Mesendoderm (in vitro differentiated cells): Measurements from ENCODE around the gene THBD.

Source experiments
- DNase-seq: peaks from one replicate; pipeline ENCODE4 v3.0.0; 2013
- H2AK5ac ChIP-seq: 2 replicates; pipeline ENCODE4 v1.6.1; 2013; ENCODE audit warnings: low read length, inconsistent platforms
- H2BK120ac ChIP-seq: 2 replicates; pipeline ENCODE4 v1.6.1; 2013; ENCODE audit warnings: low read depth, mild to moderate bottlenecking, low read length, moderate library complexity, mixed read lengths
- H2BK15ac ChIP-seq: replicated peaks from 2 replicates; pipeline ENCODE4 v1.6.1; 2013; ENCODE audit warnings: low read depth, mild to moderate bottlenecking, moderate library complexity
- H2BK5ac ChIP-seq: 2 replicates; pipeline ENCODE4 v1.6.1; 2013; ENCODE audit warnings: low read length, inconsistent platforms
- H3K18ac ChIP-seq: 2 replicates; pipeline ENCODE4 v1.6.1; 2013; ENCODE audit warnings: mild to moderate bottlenecking, low read length, mixed read lengths
- H3K23ac ChIP-seq: one replicate; pipeline ENCODE4 v1.6.1; 2013; ENCODE audit warnings: low read length
- H3K27ac ChIP-seq: 2 replicates; pipeline ENCODE4 v1.5.1; 2013; ENCODE audit warnings: low read depth, mild to moderate bottlenecking, inconsistent platforms, low read length, moderate library complexity
- H3K27me3 ChIP-seq: 2 replicates; pipeline ENCODE4 v1.6.1; 2013; ENCODE audit warnings: low read length, control low read depth, mild to moderate bottlenecking, inconsistent platforms; ENCODE audit not compliant: insufficient read depth, poor library complexity
- H3K36me3 ChIP-seq: 2 replicates; pipeline ENCODE4 v1.6.1; 2013; ENCODE audit warnings: low read length, inconsistent platforms; ENCODE audit not compliant: control insufficient read depth, insufficient read depth
- H3K4ac ChIP-seq: one replicate; pipeline ENCODE4 v1.6.1; 2013; ENCODE audit warnings: low read depth, mild to moderate bottlenecking, low read length, moderate library complexity
- H3K4me1 ChIP-seq: 2 replicates; pipeline ENCODE4 v1.6.1; 2013; ENCODE audit warnings: low read depth, low read length, inconsistent platforms; ENCODE audit not compliant: control insufficient read depth
- H3K4me2 ChIP-seq: 2 replicates; pipeline ENCODE4 v1.6.1; 2013; ENCODE audit warnings: low read length
- H3K4me3 ChIP-seq: 2 replicates; pipeline ENCODE4 v1.5.1; 2013; ENCODE audit warnings: mild to moderate bottlenecking, low read length
- H3K56ac ChIP-seq: one replicate; pipeline ENCODE4 v1.6.1; 2013; ENCODE audit warnings: low read length
- H3K79me1 ChIP-seq: 2 replicates; pipeline ENCODE4 v1.6.1; 2013; ENCODE audit warnings: low read length, inconsistent platforms
- H3K79me2 ChIP-seq: 2 replicates; pipeline ENCODE4 v1.6.1; 2013; ENCODE audit warnings: mild to moderate bottlenecking, low read length; ENCODE audit not compliant: control insufficient read depth, insufficient read depth
- H3K9ac ChIP-seq: 2 replicates; pipeline ENCODE4 v1.6.1; 2013; ENCODE audit warnings: low read length, inconsistent platforms
- H4K5ac ChIP-seq: one replicate; pipeline ENCODE4 v1.6.1; 2013; ENCODE audit warnings: low read length
- H4K8ac ChIP-seq: one replicate; pipeline ENCODE4 v1.6.1; 2013; ENCODE audit warnings: low read depth, mild to moderate bottlenecking, control low read depth, low read length, moderate library complexity
- WGBS: extraction: QIAGEN DNeasy Blood & Tissue Kit; methylation state at CpG from one replicate; pipeline ENCODE4 v1.1.7; 2013; ENCODE audit warnings: low lambda C conversion rate, missing lambda C conversion rate; ENCODE audit not compliant: insufficient coverage; ENCODE audit errors: extremely low coverage; 5-methylcytosine and 5-hydroxymethylcytosine counted together

The THBD gene

GRCh38 chr20:23071398-23071797 lies 21.9 kb upstream of the THBD start:
- Histone ChIP-seq H2BK15ac (no peak overlapping the region), H4K8ac (no peak overlapping the region), H3K18ac (no peak overlapping the region), H3K79me2 (no peaks in the 10 kb centered on the region), H3K27ac (no peak overlapping the region), H2BK5ac (no peak overlapping the region), H4K5ac (no peak overlapping the region), H3K79me1 (no peaks in the 10 kb centered on the region), H3K9ac (no peak overlapping the region), H3K4me3 (no peak overlapping the region), H3K36me3 (no peaks in the 10 kb centered on the region), H3K27me3 (no peaks in the 10 kb centered on the region), H3K4me2 (no peak overlapping the region), H2AK5ac (no peak overlapping the region), H2BK120ac (no peak overlapping the region), H3K4ac (no peak overlapping the region), H3K23ac (no peak overlapping the region), H3K4me1 (no peaks in the 10 kb centered on the region), H3K56ac (no peak overlapping the region)
- WGBS, result no CpG with 5 or more reads among the region's 3 CpGs
- DNase-seq, result no peak

GRCh38 chr20:23069108-23069507 lies 19.6 kb upstream of the THBD start:
- H4K8ac ChIP-seq, result no peak overlapping the region
- no peak overlapping the region for H3K56ac ChIP-seq
- no peak overlapping the region for H2BK5ac ChIP-seq
- DNase-seq, result no peak
- H3K23ac ChIP-seq, result no peak overlapping the region
- no peak overlapping the region for H4K5ac ChIP-seq
- H3K79me1 ChIP-seq, result no peaks in the 10 kb centered on the region
- H2BK15ac ChIP-seq, result no peak overlapping the region
- no peaks in the 10 kb centered on the region for H3K27me3 ChIP-seq
- no peak overlapping the region for H3K4me3 ChIP-seq
- no peak overlapping the region for H2BK120ac ChIP-seq
- H3K4ac ChIP-seq, result no peak overlapping the region
- no CpG with 5 or more reads among the region's 2 CpGs for WGBS
- H3K27ac ChIP-seq, result no peak overlapping the region
- no peak overlapping the region for H3K9ac ChIP-seq
- no peaks in the 10 kb centered on the region for H3K79me2 ChIP-seq
- no peak overlapping the region for H3K18ac ChIP-seq
- no peaks in the 10 kb centered on the region for H3K36me3 ChIP-seq
- no peaks in the 10 kb centered on the region for H3K4me1 ChIP-seq
- no peak overlapping the region for H2AK5ac ChIP-seq
- no peak overlapping the region for H3K4me2 ChIP-seq

GRCh38 chr20:23068283-23068682 lies 18.8 kb upstream of the THBD start:
- H3K4me3 ChIP-seq, result no peak overlapping the region
- no CpG with 5 or more reads among the region's 1 CpG for WGBS
- no peaks in the 10 kb centered on the region for H3K79me1 ChIP-seq
- no peaks in the 10 kb centered on the region for H3K4me1 ChIP-seq
- H3K27me3 ChIP-seq, result no peaks in the 10 kb centered on the region
- H4K8ac ChIP-seq, result no peak overlapping the region
- no peak overlapping the region for H2BK120ac ChIP-seq
- no peak overlapping the region for H3K4ac ChIP-seq
- no peak overlapping the region for H2AK5ac ChIP-seq
- H3K4me2 ChIP-seq, result no peak overlapping the region
- no peak overlapping the region for H2BK5ac ChIP-seq
- H4K5ac ChIP-seq, result no peak overlapping the region
- no peak overlapping the region for H3K9ac ChIP-seq
- DNase-seq, result no peak
- H3K23ac ChIP-seq, result no peak overlapping the region
- no peak overlapping the region for H2BK15ac ChIP-seq
- H3K79me2 ChIP-seq, result no peaks in the 10 kb centered on the region
- H3K36me3 ChIP-seq, result no peaks in the 10 kb centered on the region
- no peak overlapping the region for H3K18ac ChIP-seq
- no peak overlapping the region for H3K27ac ChIP-seq
- H3K56ac ChIP-seq, result no peak overlapping the region

GRCh38 chr20:23066772-23067171 lies 17.3 kb upstream of the THBD start:
- no peak overlapping the region for H3K18ac ChIP-seq
- no peak for DNase-seq
- H3K79me1 ChIP-seq, result no peaks in the 10 kb centered on the region
- H4K5ac ChIP-seq, result no peak overlapping the region
- no peak overlapping the region for H3K23ac ChIP-seq
- H3K4me3 ChIP-seq, result no peak overlapping the region
- no peak overlapping the region for H3K56ac ChIP-seq
- no peak overlapping the region for H2AK5ac ChIP-seq
- H3K4ac ChIP-seq, result no peak overlapping the region
- no peak overlapping the region for H2BK15ac ChIP-seq
- H3K27me3 ChIP-seq, result no peaks in the 10 kb centered on the region
- H2BK120ac ChIP-seq, result no peak overlapping the region
- H3K79me2 ChIP-seq, result no peaks in the 10 kb centered on the region
- no peak overlapping the region for H3K4me2 ChIP-seq
- WGBS, result no CpG with 5 or more reads among the region's 3 CpGs
- no peak overlapping the region for H4K8ac ChIP-seq
- H3K4me1 ChIP-seq, result peaks cover 3% of the 10 kb centered on the region
- no peak overlapping the region for H2BK5ac ChIP-seq
- H3K36me3 ChIP-seq, result no peaks in the 10 kb centered on the region
- no peak overlapping the region for H3K9ac ChIP-seq
- no peak overlapping the region for H3K27ac ChIP-seq

GRCh38 chr20:23065266-23066201 lies 16.1 kb upstream of the THBD start:
- Histone ChIP-seq H3K36me3 (no peaks in the 10 kb centered on the region), H3K18ac (no peak overlapping the region), H3K4me1 (peaks cover 3% of the 10 kb centered on the region), H3K4me2 (no peak overlapping the region), H2AK5ac (no peak overlapping the region), H3K4me3 (no peak overlapping the region), H3K79me1 (no peaks in the 10 kb centered on the region), H2BK15ac (no peak overlapping the region), H3K56ac (no peak overlapping the region), H3K27me3 (no peaks in the 10 kb centered on the region), H4K5ac (no peak overlapping the region), H2BK120ac (no peak overlapping the region), H4K8ac (no peak overlapping the region), H3K27ac (no peak overlapping the region), H3K79me2 (no peaks in the 10 kb centered on the region), H3K23ac (no peak overlapping the region), H3K9ac (no peak overlapping the region), H2BK5ac (no peak overlapping the region), H3K4ac (no peak overlapping the region)
- no CpG with 5 or more reads among the region's 9 CpGs for WGBS
- DNase-seq, result no peak

- no peak overlapping the region for H2BK15ac ChIP-seq
- no peaks in the 10 kb centered on the region for H3K27me3 ChIP-seq
- WGBS, result no CpG with 5 or more reads among the region's 2 CpGs
- no peak overlapping the region for H3K27ac ChIP-seq
- H2AK5ac ChIP-seq, result no peak overlapping the region
- no peak overlapping the region for H3K23ac ChIP-seq
- peaks cover 3% of the 10 kb centered on the region for H3K4me1 ChIP-seq
- H4K8ac ChIP-seq, result no peak overlapping the region
- DNase-seq, result no peak
- H3K4me2 ChIP-seq, result no peak overlapping the region
- no peak overlapping the region for H3K56ac ChIP-seq
- H3K79me1 ChIP-seq, result no peaks in the 10 kb centered on the region
- H3K36me3 ChIP-seq, result no peaks in the 10 kb centered on the region
- no peak overlapping the region for H4K5ac ChIP-seq
- H3K4ac ChIP-seq, result no peak overlapping the region
- no peak overlapping the region for H2BK5ac ChIP-seq
- H3K18ac ChIP-seq, result no peak overlapping the region
- no peak overlapping the region for H3K9ac ChIP-seq
- no peak overlapping the region for H2BK120ac ChIP-seq
- H3K79me2 ChIP-seq, result no peaks in the 10 kb centered on the region
- no peak overlapping the region for H3K4me3 ChIP-seq
These were observed 14.1 kb upstream of the THBD start for GRCh38 chr20:23063581-23063980.
